ENCODE results near the gene F10. TPM values are rescaled to one million over a fixed set of nuclear protein-coding genes. Genes with fewer than 3 reads are reported as not detected.

The F10 gene
- polyA plus RNA-seq, 4 donors: 21.8 to 23.4 (median 22.4) TPM

- no peak for DNase-seq (ENCODE audit: low read depth in 4 of 4, low spot score in 2 of 4)
These were observed 6.9 kb downstream of the F10 start for GRCh38 chr13:113129480-113129879.

- DNase-seq (ENCODE audit: low read depth in 4 of 4, low spot score in 2 of 4): no peak
These were observed 7.5 kb downstream of the F10 start for GRCh38 chr13:113129921-113130750.

- DNase-seq (ENCODE audit: low read depth in 4 of 4, low spot score in 2 of 4): no peak
These were observed 12.7 kb downstream of the F10 start for GRCh38 chr13:113135281-113135760.

DNA sequence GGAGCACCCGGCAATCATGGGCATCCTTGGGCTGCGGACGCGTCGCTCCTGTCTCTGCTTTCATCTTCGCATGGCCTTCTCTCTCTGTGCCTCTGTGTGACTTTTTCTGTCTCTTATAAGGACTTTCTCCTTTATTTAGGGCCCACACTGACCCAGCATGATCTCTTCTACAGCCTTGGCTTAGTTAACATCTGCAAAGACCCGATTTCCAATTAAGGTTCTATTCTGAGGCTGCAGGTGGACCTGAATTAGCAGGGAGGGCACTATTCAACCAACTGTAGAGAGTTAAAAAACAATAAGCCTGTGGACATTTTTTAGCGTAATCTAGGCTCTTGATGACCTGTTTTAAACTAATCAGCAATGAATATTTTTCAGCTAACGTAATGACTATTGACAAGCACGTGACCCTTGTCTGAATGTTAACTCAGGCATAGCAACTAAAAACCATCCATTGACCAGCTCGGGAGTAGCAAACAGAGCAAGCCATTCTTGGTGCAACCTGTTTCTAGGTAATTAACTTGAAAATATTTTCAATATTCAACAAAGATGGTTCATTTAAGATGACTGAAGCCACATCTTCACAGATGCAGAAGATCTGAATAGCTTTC lies 15.2 kb downstream of the F10 start:
- no peak for DNase-seq (ENCODE audit: low read depth in 4 of 4, low spot score in 2 of 4)

GRCh38 chr13:113138792-113139551 lies 16.4 kb downstream of the F10 start:
- no peak for DNase-seq (ENCODE audit: low read depth in 4 of 4, low spot score in 2 of 4)

DNA sequence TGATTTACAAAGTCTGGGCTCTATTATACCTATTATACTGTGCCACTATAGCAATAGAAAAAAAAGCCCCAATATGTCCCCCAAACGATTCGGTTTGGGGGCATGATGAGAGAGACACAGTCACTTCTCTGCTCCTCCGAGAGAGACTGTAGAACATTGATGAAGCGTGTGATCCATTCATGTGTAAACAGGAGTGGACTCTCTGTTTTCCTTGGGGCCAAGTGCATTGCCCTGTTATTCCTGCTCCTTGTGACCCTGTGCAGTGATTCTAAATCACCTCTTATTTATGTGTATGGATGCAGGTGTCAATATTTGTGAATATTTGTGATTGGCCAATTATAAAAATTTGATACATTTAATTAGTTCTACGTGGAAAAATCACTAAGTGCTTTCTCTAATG lies 17.0 kb downstream of the F10 start:
- no peak for DNase-seq (ENCODE audit: low read depth in 4 of 4, low spot score in 2 of 4)

GRCh38 chr13:113140677-113141600 lies 18.3 kb downstream of the F10 start:
- no peak for DNase-seq (ENCODE audit: low read depth in 4 of 4, low spot score in 2 of 4)

- no peak for DNase-seq (ENCODE audit: low read depth in 4 of 4, low spot score in 2 of 4)
These were observed 19.0 kb downstream of the F10 start for GRCh38 chr13:113141601-113141970.

DNA sequence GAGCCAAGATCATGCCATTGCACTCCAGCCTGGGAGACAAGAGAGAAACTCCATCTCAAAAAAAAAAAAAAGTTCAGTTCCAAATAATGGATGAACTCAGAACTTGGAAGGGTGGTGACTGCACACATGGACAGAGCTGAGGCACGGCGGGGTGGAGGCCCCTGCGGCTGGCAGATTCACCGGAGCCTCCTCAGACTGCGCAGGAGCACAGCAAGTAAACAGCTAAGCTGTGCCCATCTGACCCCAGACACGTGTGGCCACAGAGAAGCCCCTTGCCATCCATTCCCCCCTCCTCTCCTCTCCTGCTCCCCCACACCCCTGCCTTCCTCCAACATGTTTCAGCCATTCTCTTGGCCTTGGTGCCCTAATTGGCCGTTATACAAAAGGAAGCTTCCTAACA lies 20.3 kb downstream of the F10 start:
- no peak for DNase-seq (ENCODE audit: low read depth in 4 of 4, low spot score in 2 of 4)

GRCh38 chr13:113143466-113144254 lies 21.1 kb downstream of the F10 start:
- DNase-seq (ENCODE audit: low read depth in 4 of 4, low spot score in 2 of 4): no peak

DNA sequence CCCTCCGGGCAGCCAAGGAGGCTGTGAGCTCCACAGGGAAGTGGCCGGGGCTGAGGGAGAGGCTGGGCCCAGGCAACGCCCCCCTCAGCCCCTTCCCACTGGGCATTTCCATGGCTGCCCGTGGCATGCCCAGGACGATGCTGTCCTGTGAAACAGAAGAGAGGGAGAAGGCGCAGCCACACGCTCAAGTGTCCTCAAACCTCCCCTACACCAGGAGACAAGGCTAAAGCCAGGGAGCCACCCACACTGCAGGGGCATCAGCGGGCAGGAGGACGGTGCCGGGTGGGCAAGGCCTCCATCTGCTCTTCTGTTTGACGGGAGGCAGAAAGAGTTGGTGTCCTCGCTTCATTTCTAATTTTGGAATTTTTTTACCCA lies 21.6 kb downstream of the F10 start:
- no peak for DNase-seq (ENCODE audit: low read depth in 4 of 4, low spot score in 2 of 4)

DNA sequence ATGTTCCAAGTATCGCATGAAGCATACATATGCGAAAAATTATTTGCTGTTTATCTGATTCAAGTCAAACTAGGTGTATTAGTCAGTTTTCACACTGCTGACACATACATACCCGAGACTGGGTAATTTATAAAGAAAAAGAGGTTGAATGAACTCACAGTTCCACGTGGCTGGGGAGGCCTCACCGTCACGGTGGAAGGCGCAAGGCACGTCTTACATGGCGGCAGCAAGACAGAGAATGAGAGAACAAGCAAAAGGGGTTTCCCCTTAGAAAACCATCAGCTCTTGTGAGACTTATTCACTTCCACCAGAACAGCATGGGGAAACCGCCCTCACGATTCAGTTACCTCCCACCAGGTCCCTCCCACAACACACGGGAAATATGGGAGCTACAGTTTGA lies 22.9 kb downstream of the F10 start:
- no peak for DNase-seq (ENCODE audit: low read depth in 4 of 4, low spot score in 2 of 4)

GRCh38 chr13:113145911-113146598 lies 23.5 kb downstream of the F10 start:
- DNase-seq (ENCODE audit: low read depth in 4 of 4, low spot score in 2 of 4): no peak

GRCh38 chr13:113146750-113147149 lies 24.2 kb downstream of the F10 start:
- no peak for DNase-seq (ENCODE audit: low read depth in 4 of 4, low spot score in 2 of 4)

DNA sequence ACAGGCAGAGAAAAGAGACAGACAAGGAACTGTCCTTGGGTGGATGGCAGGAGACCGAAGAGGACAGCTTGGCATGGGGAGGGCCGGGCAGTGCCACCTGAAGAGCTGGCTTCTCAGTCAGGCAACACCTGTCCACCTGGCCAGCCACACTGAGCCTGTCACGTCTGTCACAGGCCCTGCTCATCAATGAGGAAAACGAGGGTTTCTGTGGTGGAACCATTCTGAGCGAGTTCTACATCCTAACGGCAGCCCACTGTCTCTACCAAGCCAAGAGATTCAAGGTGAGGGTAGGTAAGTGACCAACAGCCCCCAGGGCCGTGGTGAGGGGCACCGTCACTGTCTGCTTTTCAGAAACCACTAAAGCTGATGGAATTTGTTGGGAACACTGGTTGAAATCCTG lies 24.6 kb downstream of the F10 start:
- DNase-seq (ENCODE audit: low read depth in 4 of 4, low spot score in 2 of 4): no peak

DNA sequence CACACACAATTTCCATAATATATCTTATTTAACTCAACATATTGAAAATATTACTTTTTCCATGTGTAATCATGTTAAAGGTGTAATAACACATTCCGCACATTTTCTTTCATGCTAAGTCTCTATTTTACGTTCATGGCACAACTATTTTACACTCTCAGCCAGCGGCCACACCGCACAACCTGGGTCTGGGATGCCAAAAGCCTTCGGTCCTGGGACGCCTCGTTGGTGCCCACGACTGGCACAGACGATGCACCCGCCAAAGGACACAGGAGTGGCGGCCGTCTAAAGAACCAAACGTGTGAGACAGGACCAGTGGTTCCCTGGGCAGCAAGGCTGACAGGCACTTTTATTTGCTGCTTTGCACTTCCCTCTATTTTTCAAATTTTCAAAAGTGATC lies 25.8 kb downstream of the F10 start:
- no peak for DNase-seq (ENCODE audit: low read depth in 4 of 4, low spot score in 2 of 4)

DNA sequence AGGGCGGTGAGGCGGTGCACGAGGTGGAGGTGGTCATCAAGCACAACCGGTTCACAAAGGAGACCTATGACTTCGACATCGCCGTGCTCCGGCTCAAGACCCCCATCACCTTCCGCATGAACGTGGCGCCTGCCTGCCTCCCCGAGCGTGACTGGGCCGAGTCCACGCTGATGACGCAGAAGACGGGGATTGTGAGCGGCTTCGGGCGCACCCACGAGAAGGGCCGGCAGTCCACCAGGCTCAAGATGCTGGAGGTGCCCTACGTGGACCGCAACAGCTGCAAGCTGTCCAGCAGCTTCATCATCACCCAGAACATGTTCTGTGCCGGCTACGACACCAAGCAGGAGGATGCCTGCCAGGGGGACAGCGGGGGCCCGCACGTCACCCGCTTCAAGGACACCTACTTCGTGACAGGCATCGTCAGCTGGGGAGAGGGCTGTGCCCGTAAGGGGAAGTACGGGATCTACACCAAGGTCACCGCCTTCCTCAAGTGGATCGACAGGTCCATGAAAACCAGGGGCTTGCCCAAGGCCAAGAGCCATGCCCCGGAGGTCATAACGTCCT lies 26.4 kb downstream of the F10 start:
- no peak for DNase-seq (ENCODE audit: low read depth in 4 of 4, low spot score in 2 of 4)

DNA sequence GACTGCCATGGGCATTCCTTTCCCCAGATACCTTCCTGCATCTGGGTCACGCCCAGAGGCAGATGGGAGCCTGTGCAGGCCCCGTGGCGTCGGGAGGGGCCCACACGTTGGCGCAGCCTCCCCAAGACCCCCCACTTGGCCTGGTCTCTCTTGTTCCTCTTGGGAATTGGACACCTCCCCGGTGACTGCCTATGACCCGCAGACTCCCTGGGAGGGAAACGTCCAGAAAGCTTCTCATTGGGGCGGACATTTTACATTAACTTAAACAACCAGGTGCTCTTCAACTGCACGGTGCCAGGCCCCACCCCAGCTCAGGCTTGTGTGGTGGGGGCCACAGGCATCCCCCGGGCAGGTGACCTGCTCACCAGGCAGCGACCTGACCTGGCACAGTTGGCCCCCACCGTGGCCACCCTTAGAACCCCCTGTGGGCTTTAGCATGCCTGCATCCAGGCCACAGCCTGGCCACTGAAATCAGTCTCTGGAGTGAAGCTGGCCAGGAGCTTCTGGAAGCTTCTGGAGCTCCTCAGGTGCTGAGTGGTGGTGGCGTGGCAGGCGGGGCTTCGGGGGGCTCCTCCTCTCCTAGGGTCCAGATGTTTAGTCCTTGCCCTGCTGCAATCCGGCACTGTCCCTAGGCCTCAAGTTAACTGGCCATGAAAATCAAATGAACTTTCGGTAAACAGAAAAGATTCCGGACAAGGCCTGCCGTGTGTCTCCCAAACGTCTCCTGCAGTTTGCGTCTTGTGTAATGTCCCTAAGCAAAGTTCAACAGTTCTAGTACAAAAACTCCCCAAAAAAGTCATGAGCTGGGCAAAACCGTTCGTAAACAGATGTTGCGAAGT lies 27.3 kb downstream of the F10 start:
- no peak for DNase-seq (ENCODE audit: low read depth in 4 of 4, low spot score in 2 of 4)
